Lower lobe of right lung (tissue), 2 donors: ENCODE results near the gene SULF2. TPM values are rescaled to one million over a fixed set of nuclear protein-coding genes. Genes with fewer than 3 reads are reported as not detected.

ENCODE experiments used
- ATAC-seq, 2 donors: fragments of 200-7000 bp; cut with Tn5 transposase; one replicate each; pipeline ENCODE4 v1.9.1; 2020 to 2022; ENCODE audit warnings: mild to moderate bottlenecking in 2 of 2, moderate library complexity in 2 of 2
- DNase-seq: peaks from one replicate; pipeline ENCODE4 v3.0.0-alpha.2; 2020
- H3K27ac ChIP-seq: fragments of 200-600 bp; one replicate; pipeline ENCODE4 v1.8.0; 2022
- H3K27me3 ChIP-seq: fragments of 200-600 bp; one replicate; pipeline ENCODE4 v1.8.0; 2022; ENCODE audit warnings: low read depth
- H3K36me3 ChIP-seq: fragments of 200-600 bp; one replicate; pipeline ENCODE4 v1.8.0; 2022; ENCODE audit warnings: mild to moderate bottlenecking
- H3K4me1 ChIP-seq: fragments of 200-600 bp; one replicate; pipeline ENCODE4 v1.8.0; 2022
- H3K4me3 ChIP-seq: fragments of 200-600 bp; one replicate; pipeline ENCODE4 v1.8.0; 2022; ENCODE audit warnings: mild to moderate bottlenecking
- H3K9me3 ChIP-seq: fragments of 200-600 bp; one replicate; pipeline ENCODE4 v1.8.0; 2022
- intact Hi-C: fragments of 100-400 bp; cut with DNase I; formaldehyde crosslinking; loops from one replicate; pipeline ENCODE4 v1.11.0; 2022
- total RNA-seq: library from RNA; stranded (reverse); fragmentation: NEBNext Ultra II Directional; extraction: Animal tissue kit (Norgen Biotek cat#: 25700); gene quantifications from one replicate; pipeline ENCODE4 v1.2.1, GENCODE V29; 2021
- TF ChIP-seq, protein P1 (sequence below): fragments of 200-600 bp; IDR thresholded peaks from one replicate; pipeline ENCODE4 v1.8.0; 2022; ENCODE audit warnings: antibody characterized with exemption, mild to moderate bottlenecking
- donor health status: DM: no; HTN: yes; CAD: no; lungs with severe emphysema.

The SULF2 gene
- total RNA-seq, 1 donor from 2014 or later, result 34.6 TPM

DNA sequence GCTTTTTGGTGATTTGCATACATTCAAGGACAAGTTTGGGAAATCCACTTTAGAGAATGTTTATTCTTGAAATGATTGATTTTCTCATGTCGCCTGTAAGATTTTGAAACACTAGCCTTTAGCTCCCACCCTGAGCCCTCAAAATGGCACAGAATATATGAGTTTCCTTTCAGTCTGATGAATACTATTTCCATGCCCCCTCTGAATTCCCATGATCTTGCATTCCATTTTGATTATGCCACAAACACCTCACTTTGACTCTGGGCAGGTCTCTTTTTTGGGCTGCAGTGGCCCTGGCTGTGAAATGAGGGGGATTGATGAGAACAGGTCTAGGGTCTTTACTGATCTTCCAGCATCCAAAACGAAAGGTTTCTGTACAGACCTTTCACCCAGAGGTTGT lies 50.4 kb downstream of the SULF2 start:
- Histone ChIP-seq H3K36me3 (no peaks in the 10 kb centered on the region), H3K4me3 (no peak overlapping the region), H3K4me1 (peaks cover 7% of the 10 kb centered on the region), H3K9me3 (no peaks in the 10 kb centered on the region), H3K27ac (no peak overlapping the region), H3K27me3 (no peaks in the 10 kb centered on the region)
- no peak for ATAC-seq
- no peak for DNase-seq
- TF ChIP-seq, protein P1, sequence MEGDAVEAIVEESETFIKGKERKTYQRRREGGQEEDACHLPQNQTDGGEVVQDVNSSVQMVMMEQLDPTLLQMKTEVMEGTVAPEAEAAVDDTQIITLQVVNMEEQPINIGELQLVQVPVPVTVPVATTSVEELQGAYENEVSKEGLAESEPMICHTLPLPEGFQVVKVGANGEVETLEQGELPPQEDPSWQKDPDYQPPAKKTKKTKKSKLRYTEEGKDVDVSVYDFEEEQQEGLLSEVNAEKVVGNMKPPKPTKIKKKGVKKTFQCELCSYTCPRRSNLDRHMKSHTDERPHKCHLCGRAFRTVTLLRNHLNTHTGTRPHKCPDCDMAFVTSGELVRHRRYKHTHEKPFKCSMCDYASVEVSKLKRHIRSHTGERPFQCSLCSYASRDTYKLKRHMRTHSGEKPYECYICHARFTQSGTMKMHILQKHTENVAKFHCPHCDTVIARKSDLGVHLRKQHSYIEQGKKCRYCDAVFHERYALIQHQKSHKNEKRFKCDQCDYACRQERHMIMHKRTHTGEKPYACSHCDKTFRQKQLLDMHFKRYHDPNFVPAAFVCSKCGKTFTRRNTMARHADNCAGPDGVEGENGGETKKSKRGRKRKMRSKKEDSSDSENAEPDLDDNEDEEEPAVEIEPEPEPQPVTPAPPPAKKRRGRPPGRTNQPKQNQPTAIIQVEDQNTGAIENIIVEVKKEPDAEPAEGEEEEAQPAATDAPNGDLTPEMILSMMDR, result no peak
- intact Hi-C loops, result no loop called here

DNA sequence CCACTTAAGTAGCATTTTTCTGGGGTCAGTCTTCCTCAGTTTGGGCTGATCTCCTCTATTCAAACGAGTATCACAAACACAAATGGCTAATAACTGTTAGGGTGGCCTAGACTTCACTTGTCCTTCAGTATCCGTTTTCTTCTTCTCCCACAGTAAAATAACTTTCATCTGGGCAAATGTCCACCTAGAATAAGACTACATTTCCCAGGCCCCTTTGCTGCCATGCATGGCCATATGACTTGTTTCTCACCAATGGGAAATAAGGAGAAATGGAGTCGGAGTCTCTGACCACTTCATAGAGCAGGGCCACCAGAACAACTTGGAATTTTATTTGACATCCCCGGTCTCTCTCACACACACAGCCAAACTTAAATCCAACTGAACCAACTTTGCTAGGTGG lies 51.4 kb downstream of the SULF2 start:
- Histone ChIP-seq H3K36me3 (no peaks in the 10 kb centered on the region), H3K27me3 (no peaks in the 10 kb centered on the region), H3K27ac (no peak overlapping the region), H3K4me3 (no peak overlapping the region), H3K4me1 (peaks cover 7% of the 10 kb centered on the region), H3K9me3 (no peaks in the 10 kb centered on the region)
- TF ChIP-seq, protein P1, result no peak
- ATAC-seq (no peak), DNase-seq (no peak)
- intact Hi-C loops, result no loop called here

DNA sequence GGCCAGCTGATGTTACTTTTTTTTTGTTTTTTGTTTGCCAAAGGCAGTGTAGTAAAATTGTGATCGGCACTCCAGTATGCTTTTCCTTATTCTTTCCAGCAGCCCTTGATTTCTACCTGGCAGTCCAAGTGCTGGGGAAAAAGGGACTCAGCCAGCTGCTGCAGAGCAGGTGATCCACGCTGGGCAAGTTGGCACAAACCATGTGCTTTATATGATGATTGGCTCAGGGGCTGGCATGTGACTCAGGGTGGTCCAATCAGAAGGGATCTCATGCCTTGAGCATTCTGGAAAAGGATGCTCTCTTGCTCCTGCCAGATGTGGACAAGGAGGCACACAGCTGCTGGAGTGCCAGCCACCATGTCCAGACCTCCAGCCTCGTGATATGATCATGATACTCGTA lies 54.5 kb downstream of the SULF2 start:
- H3K4me1 ChIP-seq, result peaks cover 16% of the 10 kb centered on the region
- H3K36me3 ChIP-seq, result no peaks in the 10 kb centered on the region
- DNase-seq (no peak), ATAC-seq (no peak)
- intact Hi-C loops, result no loop called here
- H3K27ac ChIP-seq, result no peak overlapping the region
- H3K9me3 ChIP-seq, result no peaks in the 10 kb centered on the region
- TF ChIP-seq, protein P1, result no peak
- H3K27me3 ChIP-seq, result no peaks in the 10 kb centered on the region
- no peak overlapping the region for H3K4me3 ChIP-seq

DNA sequence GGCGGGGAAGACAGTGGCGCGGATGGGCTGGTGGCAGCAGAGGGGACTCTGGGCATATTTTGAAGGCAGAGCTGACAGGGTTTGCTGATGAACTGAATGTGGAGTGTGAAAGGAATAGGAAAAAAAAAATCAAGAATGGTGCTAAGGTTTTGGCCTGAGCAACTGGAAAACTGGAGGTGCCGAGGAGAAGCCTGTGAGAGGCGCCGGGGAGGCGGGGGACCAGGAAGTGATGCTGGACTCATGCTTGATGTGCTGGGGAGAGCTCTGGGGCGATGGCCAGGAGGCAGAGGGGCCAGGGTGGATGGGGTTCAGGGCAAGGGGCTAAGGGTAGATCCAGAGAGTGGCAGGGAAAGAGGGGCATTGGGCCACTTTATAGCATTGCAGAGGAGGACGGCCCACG lies 55.8 kb downstream of the SULF2 start:
- TF ChIP-seq, protein P1, result no peak
- no peaks in the 10 kb centered on the region for H3K27me3 ChIP-seq
- no peaks in the 10 kb centered on the region for H3K9me3 ChIP-seq
- no peak overlapping the region for H3K27ac ChIP-seq
- H3K4me3 ChIP-seq, result no peak overlapping the region
- intact Hi-C loops, result no loop called here
- no peaks in the 10 kb centered on the region for H3K36me3 ChIP-seq
- DNase-seq (no peak), ATAC-seq (no peak)
- peaks cover 16% of the 10 kb centered on the region for H3K4me1 ChIP-seq

DNA sequence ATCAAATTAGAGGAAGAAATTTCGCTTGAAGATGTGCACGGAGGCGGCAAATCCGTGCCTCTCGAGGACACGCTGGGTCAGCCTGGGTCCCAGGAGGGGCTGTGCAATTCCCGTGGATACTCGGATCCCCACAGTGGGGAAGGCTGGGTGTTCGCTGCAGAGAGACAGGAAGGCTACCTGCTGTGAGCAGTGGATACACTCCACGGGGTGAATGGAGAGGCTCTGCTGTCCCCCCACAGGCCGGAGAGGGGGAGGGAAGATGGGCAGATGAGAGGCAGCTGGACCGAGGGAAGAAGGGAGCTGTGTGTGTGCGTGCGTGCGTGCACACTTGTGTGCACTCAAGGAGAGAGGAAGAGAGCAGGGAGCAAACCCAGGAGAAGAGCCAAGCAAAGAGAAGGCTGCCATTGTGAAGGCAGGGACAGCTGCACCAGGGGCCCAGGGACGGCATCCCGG lies 57.3 kb downstream of the SULF2 start:
- Histone ChIP-seq H3K4me1 (peaks cover 16% of the 10 kb centered on the region), H3K27ac (peak overlapping the region; percentile 37), H3K36me3 (no peaks in the 10 kb centered on the region), H3K9me3 (no peaks in the 10 kb centered on the region), H3K27me3 (no peaks in the 10 kb centered on the region), H3K4me3 (no peak overlapping the region)
- DNase-seq (no peak), ATAC-seq (peak; percentile 17 to 19)
- intact Hi-C loops, result no loop called here
- TF ChIP-seq, protein P1, result no peak
